CD4-positive, alpha-beta memory T cell (primary cell): Measurements from ENCODE around the gene PSMD9. TPM values are rescaled to one million over a fixed set of nuclear protein-coding genes. Genes with fewer than 3 reads are reported as not detected.
"Not testable (repeated sequence)": the region's sequence is repeated elsewhere in the genome, so short reads cannot be mapped to it uniquely, and the experiment has no call there.

Experiments
- CTCF ChIA-PET: fragments of 350-600 bp; sonication (Branson Sonifier 250); formaldehyde crosslinking; loops from one replicate; lab custom pipeline; 2021; ENCODE audit warnings: inconsistent platforms; ENCODE audit not compliant: partially characterized antibody; lab: Charles Lee
- POLR2A ChIA-PET: fragments of 350-600 bp; sonication (Branson Sonifier 250); formaldehyde crosslinking; loops from one replicate; lab custom pipeline; 2021; ENCODE audit not compliant: partially characterized antibody; lab: Charles Lee
- DNase-seq, 5 donors: peaks; one replicate each; pipeline versions ENCODE4 v3.0.0 to v3.0.0-alpha.2; 2020 to 2022; ENCODE audit warnings: mixed read lengths in 1 of 5
- H3K27ac ChIP-seq: one replicate; pipeline ENCODE4 v1.7.0; 2013; ENCODE audit warnings: low read depth, low read length
- H3K27me3 ChIP-seq: 2 replicates; pipeline ENCODE4 v1.7.0; 2013; ENCODE audit warnings: mild to moderate bottlenecking, low read length, moderate library complexity; ENCODE audit not compliant: insufficient read depth
- H3K36me3 ChIP-seq: 2 replicates; pipeline ENCODE4 v1.7.0; 2013; ENCODE audit warnings: mild to moderate bottlenecking, low read length, moderate library complexity; ENCODE audit not compliant: insufficient read depth
- H3K4me1 ChIP-seq: 2 replicates; pipeline ENCODE4 v1.7.0; 2013; ENCODE audit warnings: mild to moderate bottlenecking, low read length, moderate library complexity; ENCODE audit not compliant: insufficient read depth
- H3K4me3 ChIP-seq, 2 donors: one replicate each; pipeline ENCODE4 v1.7.0; 2013; ENCODE audit warnings: low read length in 2 of 2, mild to moderate bottlenecking in 1 of 2
- H3K9me3 ChIP-seq, 2 donors: one replicate each; pipeline ENCODE4 v1.7.0; 2013; ENCODE audit warnings: low read length in 2 of 2, control low read depth in 1 of 2; ENCODE audit not compliant: control insufficient read depth in 1 of 2
- H3K27ac Mint-ChIP-seq, 7 donors: one replicate each; pipeline ENCODE4 v1.8.0; 2020 to 2021; ENCODE audit warnings: mixed read lengths in 7 of 7, mild to moderate bottlenecking in 6 of 7, inconsistent platforms in 3 of 7, moderate library complexity in 3 of 7
- H3K27me3 Mint-ChIP-seq, 2 donors: one replicate each; pipeline ENCODE4 v1.8.0; 2020 to 2021; ENCODE audit warnings: mixed read lengths in 2 of 2
- H3K36me3 Mint-ChIP-seq, 2 donors: one replicate each; pipeline ENCODE4 v1.8.0; 2020 to 2021; ENCODE audit warnings: mixed read lengths in 2 of 2, inconsistent platforms in 1 of 2, mild to moderate bottlenecking in 1 of 2
- H3K4me1 Mint-ChIP-seq, 4 donors: one replicate each; pipeline ENCODE4 v1.8.0; 2020 to 2021; ENCODE audit warnings: mixed read lengths in 4 of 4, mild to moderate bottlenecking in 1 of 4
- H3K4me3 Mint-ChIP-seq, 8 donors: one replicate each; pipeline ENCODE4 v1.8.0; 2020 to 2021; ENCODE audit warnings: mixed read lengths in 8 of 8, mild to moderate bottlenecking in 7 of 8, moderate library complexity in 6 of 8, inconsistent platforms in 3 of 8
- H3K9me3 Mint-ChIP-seq, 8 donors: one replicate each; pipeline ENCODE4 v1.8.0; 2020 to 2021; ENCODE audit warnings: mixed read lengths in 8 of 8, mild to moderate bottlenecking in 5 of 8, inconsistent platforms in 3 of 8, moderate library complexity in 1 of 8
- intact Hi-C: fragments of 100-400 bp; cut with micrococcal nuclease; formaldehyde crosslinking; loops from one replicate; pipeline ENCODE4 v1.15.1; 2023
- polyA plus RNA-seq, 2 donors: library from polyadenylated mRNA; unstranded; fragments of 300-500 nt; fragmentation: Illumina TruSeq; gene quantifications; one replicate each; pipeline ENCODE4 v1.2.3, GENCODE V29; 2021
- total RNA-seq, 2 experiments: library from RNA; stranded (reverse); gene quantifications; one replicate each; pipeline ENCODE4 v1.2.3, GENCODE V29; 2021

The PSMD9 gene
- total and polyA plus RNA-seq, 4 experiments from 2014 or later: 41.4 to 111 (median 68.0) TPM

DNA sequence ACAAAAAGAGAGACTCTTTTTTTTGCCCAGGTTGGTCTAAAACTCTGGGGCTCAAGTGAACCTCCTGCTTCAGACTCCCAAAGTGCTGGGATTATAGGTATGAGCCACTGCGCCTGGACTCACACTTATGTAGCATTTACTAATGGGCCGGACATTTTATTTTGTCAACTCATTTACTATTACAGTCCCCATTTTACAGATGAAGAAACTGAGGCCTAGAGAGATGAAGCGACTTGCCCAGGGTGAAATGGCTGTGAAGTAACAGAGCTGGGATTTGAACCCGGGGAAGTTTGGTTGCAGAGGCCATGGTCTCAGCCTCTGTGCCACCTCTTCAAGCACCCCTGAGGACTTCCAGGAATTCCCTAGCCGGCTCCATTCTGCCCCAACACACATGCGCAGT is 39.4 kb upstream of the PSMD9 start:
- H3K4me1 Mint-ChIP-seq: no peaks in the 10 kb centered on the region
- Histone ChIP-seq H3K27ac (no peak overlapping the region), H3K27me3 (no peaks in the 10 kb centered on the region), H3K9me3 (no peaks in the 10 kb centered on the region), H3K36me3 (no peaks in the 10 kb centered on the region), H3K4me1 (no peaks in the 10 kb centered on the region), H3K4me3 (no peak overlapping the region)
- ChIA-PET POLR2A (no interaction called here), CTCF (no interaction called here)
- intact Hi-C loops: no loop called here
- H3K27me3 Mint-ChIP-seq: no peaks in the 10 kb centered on the region
- no peak overlapping the region for H3K4me3 Mint-ChIP-seq
- no peaks in the 10 kb centered on the region for H3K9me3 Mint-ChIP-seq
- no peak for DNase-seq
- no peaks in the 10 kb centered on the region for H3K36me3 Mint-ChIP-seq
- no peak overlapping the region for H3K27ac Mint-ChIP-seq

DNA sequence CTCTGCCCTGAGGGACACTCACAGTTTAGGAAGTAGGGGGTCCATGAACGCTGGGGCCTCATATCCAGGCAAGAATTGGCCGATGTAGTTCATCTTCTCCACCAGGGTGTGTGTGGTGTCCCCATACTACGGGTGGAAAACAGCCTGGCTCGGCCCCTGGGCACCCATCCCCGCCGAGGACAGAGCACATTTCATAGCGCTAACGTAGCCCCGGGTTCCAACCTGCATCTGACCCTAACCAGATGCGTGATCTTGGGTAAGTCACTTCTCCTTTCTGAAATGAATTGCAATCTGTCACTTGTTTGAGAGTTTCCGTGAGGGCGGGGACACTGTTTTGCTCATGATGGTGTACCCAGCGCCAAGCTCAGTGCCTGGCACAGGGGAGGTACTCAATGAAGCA is 38.9 kb upstream of the PSMD9 start:
- H3K27ac ChIP-seq: no peak overlapping the region
- intact Hi-C loops: no loop called here
- no peak overlapping the region for H3K27ac Mint-ChIP-seq
- POLR2A ChIA-PET: no interaction called here
- H3K27me3 ChIP-seq: no peaks in the 10 kb centered on the region
- H3K27me3 Mint-ChIP-seq: no peaks in the 10 kb centered on the region
- no peak for DNase-seq
- H3K4me1 Mint-ChIP-seq: no peaks in the 10 kb centered on the region
- H3K4me1 ChIP-seq: no peaks in the 10 kb centered on the region
- H3K36me3 ChIP-seq: no peaks in the 10 kb centered on the region
- H3K9me3 Mint-ChIP-seq: no peaks in the 10 kb centered on the region
- H3K4me3 Mint-ChIP-seq: no peak overlapping the region
- no peaks in the 10 kb centered on the region for H3K9me3 ChIP-seq
- no peak overlapping the region for H3K4me3 ChIP-seq
- no peaks in the 10 kb centered on the region for H3K36me3 Mint-ChIP-seq
- CTCF ChIA-PET: no interaction called here

DNA sequence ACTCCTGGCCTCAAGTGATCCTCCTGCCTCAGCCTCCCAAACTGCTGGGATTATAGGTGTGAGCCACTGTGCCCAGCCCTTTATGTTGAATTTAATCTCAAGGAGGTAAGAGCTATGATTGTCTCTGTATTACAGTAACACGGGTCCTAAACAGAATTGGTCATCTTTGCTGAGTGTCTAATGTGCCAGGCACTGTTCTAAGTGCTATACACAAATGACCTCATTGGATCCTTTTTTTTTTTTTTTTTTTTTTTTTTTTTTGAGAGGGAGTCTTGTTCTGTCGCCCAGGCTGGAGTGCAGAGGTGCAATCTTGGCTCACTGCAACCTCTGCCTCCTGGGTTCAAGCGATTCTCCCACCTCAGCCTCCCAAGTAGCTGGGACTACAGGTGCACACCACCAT is 36.2 kb upstream of the PSMD9 start:
- H3K9me3 ChIP-seq, H3K4me3 Mint-ChIP-seq, intact Hi-C loops, H3K36me3 ChIP-seq, H3K27me3 ChIP-seq, H3K4me1 Mint-ChIP-seq, H3K27me3 Mint-ChIP-seq, H3K4me1 ChIP-seq, H3K9me3 Mint-ChIP-seq, POLR2A ChIA-PET, DNase-seq, H3K27ac ChIP-seq, H3K36me3 Mint-ChIP-seq, H3K4me3 ChIP-seq, H3K27ac Mint-ChIP-seq: not testable (repeated sequence)
- CTCF ChIA-PET: interaction anchor here (1.4 kb wide), 1 partner anchor 41 kb away, joined by 3 read pairs; no protein-coding TSS in a partner anchor

DNA sequence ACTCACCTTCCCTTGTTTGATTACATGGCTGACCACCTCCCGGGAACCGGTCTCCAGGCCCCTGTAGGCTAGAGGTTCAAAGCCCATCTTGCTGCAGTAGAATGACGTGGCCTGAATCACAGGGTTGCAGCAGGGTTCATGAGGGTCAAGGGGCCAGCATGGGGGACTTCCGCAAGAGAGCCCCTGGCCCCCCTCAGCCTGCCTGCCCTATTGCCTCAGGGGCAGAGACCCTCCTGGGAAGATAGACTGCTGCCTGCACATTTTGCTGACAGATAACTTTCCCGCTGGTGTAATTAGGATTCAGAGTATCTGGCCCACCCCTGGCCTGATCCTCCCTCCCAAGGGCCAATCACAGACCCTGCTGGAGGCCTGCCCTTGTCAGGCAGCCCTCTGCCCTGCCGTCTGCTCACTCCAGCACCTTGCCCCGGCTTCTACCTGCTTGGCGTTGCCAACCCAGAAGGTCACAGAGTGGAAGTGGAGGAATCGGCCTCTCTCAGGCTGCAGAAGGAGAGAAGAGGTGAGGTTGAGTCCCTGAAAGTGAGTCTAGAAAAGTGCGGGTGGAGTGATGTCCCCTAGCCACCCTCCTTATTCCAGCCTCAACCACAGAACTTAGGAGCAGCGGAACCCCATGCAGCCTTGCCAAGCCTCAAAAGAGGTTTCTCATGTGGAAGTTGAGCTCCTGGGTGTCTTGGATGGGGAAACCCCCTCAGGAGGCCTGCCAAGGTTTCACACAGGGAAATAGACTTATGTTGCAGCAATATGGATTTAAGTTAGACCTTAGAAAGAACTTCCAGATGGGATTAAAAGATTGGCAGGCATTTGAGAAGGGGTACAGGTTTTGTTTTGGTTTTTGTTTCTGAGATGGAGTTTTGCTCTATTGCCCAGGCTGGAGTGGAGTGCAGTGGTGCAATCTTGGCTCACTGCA is 31.0 kb upstream of the PSMD9 start:
- Mint-ChIP-seq H3K27me3 (no peaks in the 10 kb centered on the region), H3K27ac (no peak overlapping the region), H3K36me3 (no peaks in the 10 kb centered on the region), H3K4me3 (no peak overlapping the region), H3K9me3 (no peaks in the 10 kb centered on the region), H3K4me1 (no peaks in the 10 kb centered on the region)
- intact Hi-C loops: no loop called here
- no peaks in the 10 kb centered on the region for H3K36me3 ChIP-seq
- POLR2A ChIA-PET: no interaction called here
- no peaks in the 10 kb centered on the region for H3K9me3 ChIP-seq
- DNase-seq: peak in 1 of 5 donors; percentile 40
- H3K27ac ChIP-seq: no peak overlapping the region
- CTCF ChIA-PET: no interaction called here
- no peaks in the 10 kb centered on the region for H3K4me1 ChIP-seq
- no peak overlapping the region for H3K4me3 ChIP-seq
- H3K27me3 ChIP-seq: no peaks in the 10 kb centered on the region

DNA sequence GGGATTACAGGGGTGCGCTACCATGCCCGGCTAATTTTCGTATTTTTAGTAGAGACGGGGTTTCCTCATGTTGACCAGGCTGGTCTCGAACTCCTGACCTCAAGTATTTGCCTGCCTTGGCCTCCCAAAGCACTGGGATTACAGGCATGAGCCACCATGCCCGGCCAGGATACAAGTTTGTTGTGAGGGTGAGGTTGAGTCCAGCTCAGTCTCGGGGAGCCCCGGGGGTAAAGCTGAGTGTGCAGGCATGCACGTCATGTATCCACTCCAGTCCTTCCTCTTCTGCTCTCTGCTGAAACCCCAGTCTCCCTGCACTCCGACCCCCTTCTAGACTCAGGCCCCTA is 30.3 kb upstream of the PSMD9 start:
- ChIA-PET CTCF (no interaction called here), POLR2A (no interaction called here)
- Mint-ChIP-seq H3K36me3 (peaks cover 0 to 1% of the 10 kb centered on the region in 2 donors), H3K27ac (no peak overlapping the region), H3K9me3 (no peaks in the 10 kb centered on the region), H3K4me3 (no peak overlapping the region), H3K4me1 (no peaks in the 10 kb centered on the region), H3K27me3 (no peaks in the 10 kb centered on the region)
- Histone ChIP-seq H3K4me1 (no peaks in the 10 kb centered on the region), H3K4me3 (no peak overlapping the region), H3K27me3 (no peaks in the 10 kb centered on the region), H3K27ac (no peak overlapping the region), H3K36me3 (no peaks in the 10 kb centered on the region), H3K9me3 (no peaks in the 10 kb centered on the region)
- DNase-seq: no peak
- intact Hi-C loops: no loop called here

DNA sequence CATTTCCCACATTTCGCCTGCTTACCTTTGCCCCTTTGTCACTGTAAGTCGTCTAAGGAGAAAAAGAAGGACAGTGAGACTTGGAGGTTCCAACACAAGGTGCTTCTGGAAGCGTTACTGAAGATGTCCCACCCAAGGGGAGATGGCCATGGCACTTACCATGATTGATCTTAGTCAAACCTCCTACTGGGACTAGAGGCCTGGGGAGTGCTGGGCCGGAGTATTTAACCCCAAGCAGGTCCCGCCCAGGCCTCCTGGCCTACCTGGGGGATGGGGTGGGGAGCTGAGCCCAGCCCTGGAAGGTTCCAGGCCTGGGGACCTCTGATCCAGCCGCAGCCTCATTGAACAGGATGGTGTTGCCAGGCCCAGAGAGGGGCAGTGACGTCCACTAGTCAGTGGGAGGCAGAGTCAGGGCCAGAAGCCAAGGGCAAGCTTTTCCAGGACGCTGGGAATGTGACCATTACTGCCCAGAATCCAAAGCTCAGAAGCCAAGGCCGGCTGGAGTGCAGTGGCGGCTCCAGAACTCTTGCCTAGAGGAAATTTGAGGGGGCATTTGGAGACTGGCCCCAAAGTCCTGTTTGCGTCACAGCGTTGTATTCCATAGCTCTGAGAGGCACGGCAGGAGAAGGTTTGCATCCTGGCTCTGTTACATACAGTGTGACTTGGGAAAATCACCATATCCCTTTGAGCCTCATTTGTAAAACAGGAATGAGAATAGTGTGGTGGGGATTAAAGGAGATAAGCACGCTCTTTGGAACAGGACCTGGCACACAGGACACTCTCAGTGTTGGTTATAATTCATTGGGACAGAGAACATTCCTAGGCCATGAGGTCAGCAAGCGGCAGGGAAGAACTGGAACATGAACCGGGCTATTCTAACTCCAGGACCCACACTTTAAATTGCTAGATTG is 29.7 kb upstream of the PSMD9 start, which contains the start of gene HPD:
TSS of gene HPD (minus strand) at position 198 of the 911 bp plus-strand sequence. CDS start at position 162, 36 bp downstream.
- Mint-ChIP-seq H3K4me3 (no peak within 1 kb of the TSS), H3K36me3 (peaks cover 0 to 3% of the 10 kb centered on the region in 2 donors), H3K27me3 (no peaks in the 10 kb centered on the region), H3K9me3 (no peaks in the 10 kb centered on the region), H3K4me1 (no peaks in the 10 kb centered on the region), H3K27ac (peak within 1 kb of the TSS in 2 of 7 donors; percentile 17 to 27)
- no peak for DNase-seq
- CTCF ChIA-PET: no interaction called here
- no peaks in the 10 kb centered on the region for H3K27me3 ChIP-seq
- H3K27ac ChIP-seq: no peak within 1 kb of the TSS
- no peak within 1 kb of the TSS for H3K4me3 ChIP-seq
- H3K9me3 ChIP-seq: no peaks in the 10 kb centered on the region
- POLR2A ChIA-PET: no interaction called here
- no peaks in the 10 kb centered on the region for H3K36me3 ChIP-seq
- intact Hi-C loops: no loop called here
- H3K4me1 ChIP-seq: no peaks in the 10 kb centered on the region

DNA sequence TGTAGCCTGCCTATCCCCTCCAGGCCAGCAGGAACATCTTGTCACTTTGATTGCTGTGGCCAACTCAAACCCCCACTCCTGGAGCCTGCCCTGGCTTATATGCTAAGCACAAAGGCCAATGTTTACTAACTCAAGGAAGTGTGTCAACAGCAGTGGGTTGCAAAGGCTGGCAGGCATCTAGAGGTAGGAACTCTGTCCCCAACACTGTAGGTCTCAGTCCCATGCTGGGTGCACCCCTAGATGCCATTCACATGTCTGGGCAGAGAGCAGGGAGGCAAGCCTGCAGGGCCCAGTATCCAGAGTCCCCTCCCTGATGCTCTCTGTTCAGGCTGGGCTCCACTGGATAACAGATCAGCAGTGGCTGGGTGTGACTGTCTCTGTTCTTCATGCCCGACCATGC is 28.3 kb upstream of the PSMD9 start:
- no peaks in the 10 kb centered on the region for H3K36me3 ChIP-seq
- ChIA-PET CTCF (no interaction called here), POLR2A (no interaction called here)
- Mint-ChIP-seq H3K27me3 (no peaks in the 10 kb centered on the region), H3K4me1 (no peaks in the 10 kb centered on the region), H3K27ac (no peak overlapping the region), H3K4me3 (no peak overlapping the region), H3K36me3 (peaks cover 0 to 3% of the 10 kb centered on the region in 2 donors), H3K9me3 (no peaks in the 10 kb centered on the region)
- no peaks in the 10 kb centered on the region for H3K9me3 ChIP-seq
- H3K27ac ChIP-seq: no peak overlapping the region
- H3K4me3 ChIP-seq: no peak overlapping the region
- no peaks in the 10 kb centered on the region for H3K27me3 ChIP-seq
- no peaks in the 10 kb centered on the region for H3K4me1 ChIP-seq
- no peak for DNase-seq
- intact Hi-C loops: no loop called here
